Measurements from ENCODE around the gene MADD. TPM values are rescaled to one million over a fixed set of nuclear protein-coding genes. Genes with fewer than 3 reads are reported as not detected.
A peak's percentile ranks its signal among the peaks of the same experiment; 100 is the strongest.

Gene MADD
- polyA plus RNA-seq, 12 donors = 22.9 to 45.0 (median 28.7) TPM; not detected in 1

DNA sequence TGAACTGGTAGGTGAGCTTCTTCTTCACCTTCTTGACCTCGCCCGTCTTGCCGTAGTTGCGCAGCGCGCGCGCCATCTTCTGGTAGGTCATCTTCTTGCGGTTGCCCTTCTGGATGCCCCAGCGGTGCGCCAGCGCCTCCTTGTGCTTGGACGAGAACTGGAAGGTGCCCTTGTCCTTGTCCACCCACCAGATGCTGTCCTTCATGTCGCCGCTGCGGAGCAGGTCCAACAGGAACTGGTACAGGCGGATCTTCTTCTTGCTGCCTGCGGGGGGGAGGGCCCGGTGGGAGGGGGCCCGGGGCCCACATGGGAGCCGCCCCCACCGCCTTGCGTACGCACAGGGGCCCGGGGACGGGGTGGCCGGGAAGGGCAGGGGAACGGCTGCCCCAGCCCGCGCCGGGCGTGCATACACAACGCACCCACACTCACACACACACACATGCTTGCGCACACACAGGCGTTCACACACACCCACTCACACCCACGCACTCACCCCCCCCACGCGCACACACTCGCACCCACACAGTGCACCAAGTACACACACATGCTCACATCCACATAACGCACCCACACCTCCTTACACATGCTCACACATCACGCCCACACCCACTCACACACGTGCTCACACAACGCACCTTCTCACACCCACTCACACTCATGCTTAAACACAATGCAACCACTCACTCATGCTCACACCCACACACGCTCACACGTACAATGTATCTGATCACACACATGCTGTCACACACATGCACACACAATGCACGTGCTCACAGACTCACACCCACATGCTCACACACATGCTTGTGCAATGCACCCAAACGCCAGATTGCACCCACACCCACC lies 85.6 kb downstream of the MADD start:
- peak; percentile 91 for DNase-seq

DNA sequence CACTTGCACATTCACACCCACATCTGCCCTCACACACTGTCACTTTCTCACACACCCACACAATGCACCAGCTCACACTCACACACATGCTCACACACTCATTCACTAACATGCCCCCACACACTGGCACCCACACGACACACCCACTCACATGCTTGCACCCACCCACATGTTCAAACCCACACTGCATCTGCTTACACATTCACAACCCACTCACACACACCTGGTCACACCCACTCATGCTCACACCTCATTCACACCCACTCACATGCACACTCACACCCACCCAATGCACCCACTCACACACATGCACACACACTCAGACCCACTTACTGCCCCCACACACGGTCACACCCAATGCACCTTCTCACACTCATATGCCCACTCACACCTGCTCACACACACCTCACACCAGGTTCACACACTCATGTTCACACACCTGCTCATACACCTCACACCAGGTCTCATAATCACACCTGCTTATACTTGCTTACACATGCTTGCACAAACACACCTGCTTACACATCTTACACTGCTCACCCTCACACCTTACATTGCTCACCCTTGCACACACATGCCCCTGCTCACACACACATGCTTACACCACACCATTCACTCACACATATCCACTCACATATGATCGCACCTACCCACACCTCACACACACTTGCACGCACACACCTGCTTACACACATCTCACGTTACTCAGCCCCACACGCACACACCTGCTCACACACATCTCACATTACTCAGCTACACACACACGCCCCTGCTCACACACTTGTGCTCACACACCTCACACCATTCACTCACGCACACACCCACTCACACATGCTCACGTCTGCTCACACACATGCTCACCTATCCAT lies 86.4 kb downstream of the MADD start:
- DNase-seq = no peak

DNA sequence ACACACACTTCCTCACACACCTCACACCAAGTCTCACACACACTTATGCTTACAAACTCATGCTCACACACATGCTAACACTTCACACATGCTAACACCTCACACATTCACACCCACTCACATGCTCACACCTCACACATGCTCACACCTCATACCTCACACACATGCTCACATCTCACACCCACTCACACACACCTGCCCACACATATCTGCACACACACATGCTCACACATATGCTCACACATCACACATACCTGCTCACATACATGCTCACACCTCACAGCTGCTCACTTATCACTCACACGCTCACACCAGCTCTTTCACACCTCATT lies 87.0 kb downstream of the MADD start:
- no peak for DNase-seq

DNA sequence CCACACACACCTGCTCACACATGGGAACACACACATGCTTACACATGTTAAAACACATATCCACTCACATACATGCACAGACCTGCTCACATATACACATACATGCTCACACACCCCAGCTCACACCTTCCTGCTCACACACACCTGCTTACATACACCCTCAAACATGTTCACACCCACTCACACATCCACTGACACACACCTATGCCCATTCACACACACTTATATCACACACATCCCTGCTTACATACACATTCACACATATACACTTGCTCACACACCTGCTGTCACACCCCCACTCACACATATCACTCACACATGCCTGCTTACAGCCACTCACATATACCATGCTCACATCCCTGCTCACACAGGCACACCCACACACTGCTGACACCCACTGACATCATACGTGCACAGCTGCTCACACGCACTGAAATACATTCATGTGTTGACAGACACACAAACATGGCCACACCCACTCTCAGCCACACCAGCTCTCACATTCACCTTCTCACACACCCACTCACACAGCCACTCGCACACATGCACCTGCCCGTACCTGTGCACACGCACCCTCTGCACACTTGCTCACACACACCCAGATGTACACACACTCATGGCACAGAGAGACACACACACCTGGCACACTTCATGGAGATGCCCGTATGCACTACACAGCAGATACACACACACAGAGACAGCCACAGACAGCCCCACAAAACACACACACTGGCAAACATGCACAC lies 88.2 kb downstream of the MADD start:
- DNase-seq = no peak

DNA sequence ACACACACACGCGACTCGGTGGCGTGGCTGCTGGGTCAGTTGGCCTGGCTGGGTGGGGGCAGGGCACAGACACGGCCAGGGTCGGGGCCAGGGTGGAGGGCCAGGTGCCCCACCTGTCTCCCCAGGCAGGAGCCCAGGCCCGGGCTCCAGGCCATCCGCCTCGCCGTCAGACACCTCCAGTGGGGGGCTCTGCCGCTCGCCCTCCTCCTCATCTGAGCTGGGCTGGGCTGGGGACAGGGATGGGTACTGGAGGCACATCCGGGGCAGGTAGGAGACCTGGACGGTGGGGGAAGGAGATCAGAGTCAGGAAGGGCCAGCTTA lies 88.8 kb downstream of the MADD start:
- DNase-seq = no peak

DNA sequence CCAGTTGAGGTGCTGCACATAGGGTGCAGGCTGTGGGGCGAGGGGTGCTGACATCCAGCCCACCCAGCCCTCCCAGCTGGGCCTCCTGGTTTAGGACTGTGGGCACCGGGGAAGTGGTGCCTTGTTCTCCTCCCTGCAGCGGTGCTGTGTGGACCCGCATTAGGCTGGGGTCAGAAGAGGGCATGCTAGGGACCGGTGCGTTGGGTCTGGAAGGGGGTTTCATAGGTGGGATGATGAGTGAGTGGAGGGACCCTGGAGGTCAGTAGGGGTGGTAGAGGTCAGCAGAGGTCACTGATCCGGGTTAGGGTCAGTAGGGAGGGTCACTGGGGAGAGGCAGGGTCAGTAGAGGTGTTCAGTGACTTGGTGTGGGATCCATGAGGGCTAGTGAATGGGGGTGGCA lies 89.2 kb downstream of the MADD start:
- DNase-seq = no peak

DNA sequence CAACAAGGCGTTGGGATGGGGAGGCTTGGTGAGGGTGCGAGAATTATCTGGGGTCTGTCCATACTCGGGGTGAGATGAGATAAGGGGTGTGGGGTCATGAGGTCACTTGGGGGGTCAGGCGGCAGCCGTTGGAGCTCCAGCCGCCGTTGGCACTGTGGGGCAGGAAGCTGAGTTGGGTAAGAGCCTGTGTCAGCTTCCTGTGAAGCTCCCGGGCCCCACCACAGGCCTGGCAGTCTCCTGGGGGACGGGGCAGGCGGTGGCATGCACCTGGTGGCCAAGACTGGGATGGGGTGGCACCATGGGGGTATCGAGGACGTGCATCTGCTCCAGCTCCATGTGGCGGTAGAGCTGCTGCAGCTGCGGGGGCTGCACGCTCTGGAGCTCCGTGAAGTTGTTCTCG lies 89.7 kb downstream of the MADD start:
- no peak for DNase-seq

DNA sequence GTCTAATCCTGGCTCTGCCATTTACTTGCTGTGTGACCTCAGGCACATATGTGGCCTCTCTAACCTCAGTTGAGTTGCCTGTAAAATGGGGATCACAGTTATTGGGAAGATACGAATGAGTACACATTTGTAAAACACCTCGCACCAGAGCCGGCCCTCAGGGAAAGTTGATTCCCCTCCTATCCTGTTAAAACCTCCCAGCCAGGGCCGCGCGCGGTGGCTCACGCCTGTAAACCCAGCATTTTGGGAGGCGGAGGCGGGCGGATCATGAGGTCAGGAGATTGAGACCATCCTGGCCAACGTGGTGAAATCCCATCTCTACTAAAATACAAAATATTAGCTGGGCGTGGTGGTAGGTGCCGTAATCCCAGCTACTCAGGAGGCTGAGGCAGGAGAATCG lies 90.4 kb downstream of the MADD start:
- DNase-seq = no peak

DNA sequence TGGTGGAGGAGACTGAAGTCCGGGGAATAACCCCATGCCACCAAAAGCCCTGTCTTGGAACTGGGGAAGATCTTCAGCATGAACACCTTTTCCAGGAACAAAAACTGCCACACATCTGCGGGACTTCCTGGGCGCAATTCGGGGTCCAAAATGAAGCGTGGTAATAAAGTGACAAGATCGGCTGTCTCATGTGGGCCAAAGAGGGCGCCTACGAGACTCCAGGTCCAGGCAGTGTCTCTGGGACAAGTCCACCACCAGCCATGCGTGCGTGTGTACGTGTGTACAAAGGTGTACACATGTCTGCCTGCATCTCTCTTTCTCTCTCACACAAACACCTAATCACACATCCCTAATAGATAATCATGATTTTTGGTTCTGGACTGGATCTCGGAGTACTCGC lies 91.5 kb downstream of the MADD start:
- no peak for DNase-seq

DNA sequence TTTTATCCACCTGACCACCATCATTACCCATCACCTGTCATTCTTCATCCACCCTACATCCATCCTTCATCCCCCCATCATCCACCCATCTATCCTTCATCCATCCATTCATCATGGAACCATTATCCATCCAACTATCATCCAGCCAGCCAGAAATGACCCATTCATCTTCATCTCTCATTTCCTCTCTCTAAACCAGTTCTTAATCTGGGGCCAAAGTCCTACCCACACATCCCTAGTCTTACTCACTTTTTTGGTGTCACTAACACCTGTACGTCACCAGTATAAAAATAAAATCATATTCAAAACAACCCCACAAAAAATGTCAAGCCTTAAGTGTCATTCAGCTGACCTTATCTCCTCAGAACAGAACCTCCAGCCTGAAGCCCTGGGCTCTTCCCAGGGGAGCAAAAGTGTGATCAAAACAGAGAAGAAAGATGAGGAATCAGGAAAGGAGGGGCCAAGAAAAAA lies 96.1 kb downstream of the MADD start:
- DNase-seq = no peak

DNA sequence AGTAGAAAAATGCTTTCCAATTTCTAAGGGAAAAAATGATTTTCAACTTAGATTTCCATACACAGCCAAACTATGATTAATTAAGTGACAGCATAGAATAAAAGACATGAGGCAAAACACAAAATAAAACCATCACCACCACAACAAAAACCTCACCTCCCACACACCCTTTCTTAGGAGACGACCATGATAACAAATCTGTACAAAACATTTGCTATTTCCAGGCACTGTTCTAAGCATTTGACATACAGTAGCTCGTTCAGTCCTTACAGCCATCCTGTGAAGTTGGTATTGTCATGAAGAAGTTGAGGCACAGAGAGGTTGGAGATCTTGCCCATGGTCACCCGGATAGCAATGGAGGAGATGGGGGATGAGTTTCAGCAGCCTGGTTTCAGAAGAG lies 99.7 kb downstream of the MADD start:
- DNase-seq = no peak

DNA sequence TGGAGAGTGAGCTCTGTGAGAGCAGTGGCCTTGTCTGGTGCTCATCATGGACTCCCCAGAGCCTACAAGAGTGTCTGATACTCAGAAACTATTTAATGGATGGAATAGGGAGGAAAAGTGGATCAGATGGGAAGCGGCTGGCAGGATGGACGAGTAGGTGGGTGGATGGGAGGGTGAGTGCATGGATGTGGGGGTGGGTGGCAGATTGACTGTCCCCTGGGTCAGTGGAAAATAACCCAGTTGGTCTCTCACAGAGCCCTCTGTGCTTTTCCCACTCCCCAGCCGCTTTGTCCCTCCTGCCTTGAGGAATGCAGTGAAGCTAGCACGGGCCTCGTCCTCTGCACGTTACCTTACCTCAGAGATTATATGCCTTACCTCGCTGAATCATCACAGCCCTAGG lies 102.5 kb downstream of the MADD start:
- DNase-seq = no peak

DNA sequence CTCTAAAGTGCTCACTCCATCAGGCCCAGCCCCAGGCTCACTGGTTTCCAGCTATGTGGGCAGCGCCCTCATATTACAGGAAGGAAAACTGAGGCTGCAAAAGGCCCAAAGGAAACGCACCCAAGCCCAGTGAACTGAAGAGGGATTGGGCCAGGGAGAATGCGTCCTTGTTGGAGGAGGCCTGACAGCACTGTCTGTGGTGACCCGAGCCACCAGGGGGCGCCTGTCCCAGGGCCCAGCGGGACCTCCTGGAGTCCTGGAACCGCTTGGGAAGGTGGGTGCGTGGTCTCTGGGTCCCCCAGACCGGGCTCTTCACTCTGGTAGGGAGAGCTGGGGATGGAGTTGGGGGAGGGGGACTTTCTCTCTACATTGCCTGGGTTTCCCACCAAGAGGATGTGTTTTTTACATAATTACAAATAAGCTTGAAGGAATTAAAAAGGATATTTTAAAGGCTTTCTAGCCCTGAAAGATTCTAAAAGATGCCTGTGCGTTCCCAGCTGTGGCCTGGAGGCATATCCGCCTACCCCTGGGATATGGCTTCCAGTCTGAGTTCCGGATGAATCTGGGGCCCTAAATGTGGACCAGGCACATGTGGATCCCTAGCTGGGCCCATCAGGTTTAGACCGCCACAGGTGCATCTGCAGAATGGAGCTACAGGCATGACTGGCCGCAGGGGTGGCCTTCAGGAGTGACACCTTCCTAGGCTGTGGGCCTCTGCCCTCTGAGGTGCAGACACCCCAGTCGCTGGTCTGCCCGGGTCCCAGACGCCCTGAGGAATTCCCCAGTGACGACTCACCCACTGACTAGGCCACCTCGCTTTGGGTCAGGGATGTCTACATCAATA lies 104.2 kb downstream of the MADD start:
- peak; percentile 73 for DNase-seq

DNA sequence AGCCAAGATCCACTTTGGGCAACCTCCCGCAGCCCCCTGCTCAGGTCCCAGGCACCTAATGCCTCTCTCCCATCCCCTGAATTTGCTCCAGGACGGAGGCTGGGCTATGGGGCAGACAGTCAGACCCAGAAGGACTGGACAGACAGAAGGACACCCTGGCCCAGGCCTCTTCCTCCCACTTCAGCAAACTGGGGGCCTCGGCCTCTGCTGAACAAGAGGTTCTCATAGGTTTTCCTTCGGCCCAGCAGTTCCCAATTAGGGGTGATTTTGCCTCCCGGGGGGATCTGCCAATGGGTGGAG lies 104.7 kb downstream of the MADD start:
- DNase-seq = no peak

DNA sequence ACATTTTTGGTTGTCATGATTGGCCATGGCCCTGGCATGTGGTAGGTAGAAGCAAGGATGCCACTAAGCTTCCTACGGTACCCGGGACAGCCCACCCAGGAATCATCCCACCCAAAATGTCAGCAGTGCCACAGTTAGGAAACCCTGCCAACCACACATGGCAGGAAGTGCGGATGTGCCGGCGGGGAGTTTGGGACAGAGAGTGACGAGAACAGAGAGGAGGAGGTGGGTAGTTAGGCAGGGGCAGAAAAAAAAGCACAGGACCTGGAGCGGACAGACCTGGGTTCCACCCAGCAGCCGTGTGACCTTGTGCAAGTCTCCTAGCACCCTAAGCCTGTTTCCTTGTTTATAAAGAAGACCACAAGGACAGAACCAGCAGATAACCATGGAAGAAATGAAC lies 105.1 kb downstream of the MADD start:
- no peak for DNase-seq

DNA sequence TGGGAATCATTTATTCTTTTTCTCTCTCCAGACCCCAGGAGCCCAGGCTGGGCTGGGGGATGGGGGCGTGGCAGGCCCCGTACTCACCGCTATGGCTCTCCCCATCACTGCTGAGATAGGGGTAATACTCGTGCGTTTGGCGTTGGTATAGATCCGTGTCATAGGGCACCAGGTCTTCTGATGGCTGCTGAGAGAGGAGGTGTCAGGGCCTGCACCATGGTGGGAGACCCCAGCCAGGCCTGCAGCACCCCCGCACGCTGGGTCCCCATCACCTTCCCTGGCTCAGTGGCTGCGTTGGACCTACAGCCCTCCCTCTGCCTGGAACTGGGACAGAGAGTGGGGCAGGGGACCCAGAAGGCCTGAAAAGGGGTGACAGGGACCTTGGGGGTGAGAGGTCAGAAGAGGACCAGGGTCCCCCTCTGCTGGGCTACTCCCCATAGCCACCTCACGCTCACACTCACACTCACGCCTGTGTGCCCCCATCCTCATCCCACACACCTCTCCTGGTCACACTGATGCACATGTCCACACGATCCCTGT lies 105.7 kb downstream of the MADD start:
- DNase-seq = no peak

DNA sequence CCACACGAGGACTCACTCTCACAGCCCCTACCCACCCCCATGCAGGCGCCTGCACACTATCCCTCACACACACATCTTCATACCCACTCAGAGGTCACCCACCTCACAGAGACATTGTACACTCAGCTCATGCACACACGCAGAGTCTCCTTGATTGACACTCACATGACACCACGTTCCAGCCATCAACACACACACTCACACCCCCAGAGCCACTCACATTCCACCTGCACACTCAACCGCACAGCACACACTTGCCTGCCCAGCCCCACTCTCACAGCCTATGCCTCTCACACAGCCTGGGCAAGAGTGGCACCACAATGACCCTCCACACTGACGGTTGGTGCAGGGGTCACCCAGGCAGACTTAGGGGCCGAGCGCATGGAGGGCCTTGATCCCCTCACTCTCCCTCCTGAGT lies 106.2 kb downstream of the MADD start:
- DNase-seq = no peak

DNA sequence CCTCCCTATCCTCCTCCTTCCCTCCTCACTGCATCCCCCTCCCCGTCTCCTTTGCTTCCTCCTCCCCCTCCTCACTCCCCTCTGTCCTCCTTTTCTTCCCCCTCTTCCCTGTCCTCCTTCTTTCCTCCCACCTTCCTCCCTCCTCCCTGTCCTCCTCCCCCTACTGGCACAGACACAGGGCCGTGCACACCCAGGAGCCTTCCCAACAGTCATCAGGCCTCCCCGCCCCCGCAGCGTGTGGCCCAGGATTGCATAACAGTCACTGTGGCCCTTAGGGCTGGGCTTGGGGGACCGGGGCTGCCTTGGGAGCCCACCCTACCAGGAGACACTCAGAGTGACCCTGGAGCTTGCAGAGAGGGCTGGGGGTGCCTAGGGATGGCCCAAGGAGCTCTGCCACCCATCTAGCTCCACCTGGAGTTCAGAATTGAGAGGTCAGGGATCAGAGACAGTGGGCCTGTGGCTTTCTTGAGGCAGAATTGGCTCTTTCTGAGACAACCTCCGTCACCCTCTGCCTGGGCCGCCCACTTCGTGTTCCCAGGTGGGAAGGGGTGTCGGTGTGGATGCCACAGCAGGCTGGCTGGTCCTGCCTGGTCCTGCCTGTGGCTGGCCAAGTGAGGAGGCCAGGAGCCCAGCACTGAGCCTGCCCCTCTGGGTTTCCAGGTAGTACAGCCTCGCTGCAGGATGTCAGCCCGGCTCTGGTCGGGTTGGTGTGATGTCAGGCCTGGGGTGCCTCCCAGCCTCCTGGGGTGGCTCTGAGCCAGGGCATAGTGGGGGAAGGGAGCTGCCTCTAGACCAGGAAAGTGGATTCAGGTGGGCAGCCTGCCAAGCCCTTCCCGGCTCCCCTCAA lies 106.8 kb downstream of the MADD start:
- DNase-seq = no peak

DNA sequence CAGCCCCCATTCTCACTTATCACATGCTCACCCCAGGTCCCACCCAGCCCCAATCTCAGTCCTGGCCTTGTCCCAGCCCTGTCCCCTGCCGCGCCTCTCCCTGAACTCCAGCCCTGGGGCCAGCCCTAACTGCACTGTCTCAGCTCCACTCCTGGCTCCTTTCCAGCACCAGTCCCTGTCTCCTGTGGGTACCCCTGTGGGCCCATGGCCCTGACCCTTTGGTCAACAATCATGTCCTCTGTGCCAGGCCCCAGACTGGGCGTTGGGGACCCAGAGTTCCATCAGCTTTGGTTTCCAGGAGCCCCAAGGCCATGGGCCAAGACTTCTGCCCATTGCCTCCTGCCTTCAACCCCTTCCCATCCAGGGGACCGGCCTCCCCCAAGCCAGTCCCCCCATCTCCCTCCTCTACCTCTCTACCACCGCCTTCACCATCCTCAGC lies 107.7 kb downstream of the MADD start:
- no peak for DNase-seq

All from muscle of arm (tissue), 12 donors.